HepG2 (cell line): ENCODE data around the gene ARG1.

Source experiments
- ARID2 ChIP-seq: sonication (generic); formaldehyde crosslinking; IDR thresholded peaks from 2 replicates; pipeline ENCODE4 v1.8.1; 2022; ENCODE audit warnings: mild to moderate bottlenecking, missing genetic modification reagents, borderline replicate concordance
- GABPA ChIP-seq, 2 experiments: IDR thresholded peaks; 2 replicates each; pipeline ENCODE4 v1.6.1; 2011 to 2016; ENCODE audit warnings: low read depth in 2 of 2, low read length in 1 of 2, missing biosample characterization in 1 of 2, missing genetic modification characterization in 1 of 2
- ZBTB37 ChIP-seq: sonication (generic); formaldehyde crosslinking; IDR thresholded peaks from 2 replicates; pipeline ENCODE4 v1.4.0; 2020; ENCODE audit warnings: mild to moderate bottlenecking, missing genetic modification reagents
- ZFY ChIP-seq: sonication (generic); formaldehyde crosslinking; IDR thresholded peaks from 2 replicates; pipeline ENCODE4 v1.4.0; 2020; ENCODE audit warnings: missing genetic modification reagents
- TF ChIP-seq, protein P1 (sequence below): sonication (generic); formaldehyde crosslinking; IDR thresholded peaks from 2 replicates; pipeline ENCODE4 v1.8.0; 2022; ENCODE audit warnings: missing genetic modification reagents, mild to moderate bottlenecking, inconsistent platforms, borderline replicate concordance

DNA sequence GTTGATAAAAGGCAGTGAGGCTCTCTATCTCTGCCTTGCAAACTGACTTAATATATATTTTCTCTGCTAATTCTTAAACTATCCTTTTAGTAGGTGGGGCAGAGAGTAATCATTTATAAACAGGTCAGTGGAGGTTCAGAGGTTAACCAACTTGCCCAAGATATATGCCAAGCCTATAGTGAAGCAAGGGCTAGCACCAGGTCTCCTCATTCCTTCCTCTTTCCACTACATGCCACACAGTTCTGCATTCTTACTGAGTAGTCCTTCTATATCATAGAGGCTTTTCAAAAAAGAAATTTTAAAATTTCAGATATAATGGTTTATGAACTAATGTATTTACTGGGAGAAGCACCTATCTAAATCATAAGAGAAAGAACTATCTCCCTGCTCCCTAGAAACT is 8.5 kb downstream of the ARG1 start:
- TF ChIP-seq, protein P1, sequence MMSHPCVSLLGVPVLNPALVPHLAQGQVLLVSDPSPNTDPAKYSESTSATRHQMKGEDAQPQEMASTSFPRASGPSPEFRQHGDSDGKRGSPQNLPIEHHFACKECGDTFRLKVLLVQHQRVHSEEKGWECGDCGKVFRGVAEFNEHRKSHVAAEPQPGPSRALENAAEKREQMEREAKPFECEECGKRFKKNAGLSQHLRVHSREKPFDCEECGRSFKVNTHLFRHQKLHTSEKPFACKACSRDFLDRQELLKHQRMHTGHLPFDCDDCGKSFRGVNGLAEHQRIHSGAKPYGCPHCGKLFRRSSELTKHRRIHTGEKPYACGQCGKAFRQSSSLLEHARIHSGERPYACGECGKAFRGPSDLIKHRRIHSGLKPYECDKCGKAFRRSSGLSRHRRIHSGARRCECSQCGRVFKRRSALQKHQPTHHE (CRISPR knock-in tag), result no peak
- no peak for TF ChIP-seq ARID2
- no peak for TF ChIP-seq GABPA (IDR thresholded peaks at IDR 0.05; ENCODE audit: low read depth, low read length)
- no peak for TF ChIP-seq GABPA (CRISPR knock-in tag; IDR thresholded peaks at IDR 0.05; ENCODE audit: low read depth)
- TF ChIP-seq ZFY, result no peak
- no peak for TF ChIP-seq ZBTB37 (CRISPR knock-in tag)
